ENCODE measurements around the gene UBXN10. TPM values are rescaled to one million over a fixed set of nuclear protein-coding genes. Genes with fewer than 3 reads are reported as not detected.

UBXN10 gene
- total RNA-seq, 1 donor = not detected

DNA sequence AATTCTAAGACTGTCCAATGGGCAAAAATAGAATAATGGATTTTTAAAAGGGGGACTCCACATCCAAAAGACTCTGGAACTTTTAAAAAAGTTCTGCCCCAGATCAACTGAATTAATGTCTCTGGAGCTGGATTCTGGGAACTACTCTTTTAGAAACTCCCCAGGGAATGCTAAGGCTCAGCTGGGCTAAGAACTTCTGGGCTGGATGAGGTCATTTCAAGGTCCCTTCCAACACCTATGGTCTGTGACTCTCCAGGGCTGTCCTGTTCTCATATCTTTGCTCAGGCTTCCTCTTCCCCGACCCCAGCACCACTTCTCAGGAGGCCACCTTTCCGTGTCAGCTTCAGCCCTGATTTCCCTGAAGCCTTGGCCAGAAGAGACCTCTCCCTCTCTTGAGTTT is 13.9 kb downstream of the UBXN10 start:
- no peak for DNase-seq (ENCODE audit: low read depth)
- TF ChIP-seq, protein P1, sequence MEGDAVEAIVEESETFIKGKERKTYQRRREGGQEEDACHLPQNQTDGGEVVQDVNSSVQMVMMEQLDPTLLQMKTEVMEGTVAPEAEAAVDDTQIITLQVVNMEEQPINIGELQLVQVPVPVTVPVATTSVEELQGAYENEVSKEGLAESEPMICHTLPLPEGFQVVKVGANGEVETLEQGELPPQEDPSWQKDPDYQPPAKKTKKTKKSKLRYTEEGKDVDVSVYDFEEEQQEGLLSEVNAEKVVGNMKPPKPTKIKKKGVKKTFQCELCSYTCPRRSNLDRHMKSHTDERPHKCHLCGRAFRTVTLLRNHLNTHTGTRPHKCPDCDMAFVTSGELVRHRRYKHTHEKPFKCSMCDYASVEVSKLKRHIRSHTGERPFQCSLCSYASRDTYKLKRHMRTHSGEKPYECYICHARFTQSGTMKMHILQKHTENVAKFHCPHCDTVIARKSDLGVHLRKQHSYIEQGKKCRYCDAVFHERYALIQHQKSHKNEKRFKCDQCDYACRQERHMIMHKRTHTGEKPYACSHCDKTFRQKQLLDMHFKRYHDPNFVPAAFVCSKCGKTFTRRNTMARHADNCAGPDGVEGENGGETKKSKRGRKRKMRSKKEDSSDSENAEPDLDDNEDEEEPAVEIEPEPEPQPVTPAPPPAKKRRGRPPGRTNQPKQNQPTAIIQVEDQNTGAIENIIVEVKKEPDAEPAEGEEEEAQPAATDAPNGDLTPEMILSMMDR (IDR thresholded peaks at IDR 0.05; ENCODE audit: insufficient read depth, low read depth, low read length) = no peak
- H3K4me3 ChIP-seq (ENCODE audit: low read depth, low read length) = no peak overlapping the region

DNA sequence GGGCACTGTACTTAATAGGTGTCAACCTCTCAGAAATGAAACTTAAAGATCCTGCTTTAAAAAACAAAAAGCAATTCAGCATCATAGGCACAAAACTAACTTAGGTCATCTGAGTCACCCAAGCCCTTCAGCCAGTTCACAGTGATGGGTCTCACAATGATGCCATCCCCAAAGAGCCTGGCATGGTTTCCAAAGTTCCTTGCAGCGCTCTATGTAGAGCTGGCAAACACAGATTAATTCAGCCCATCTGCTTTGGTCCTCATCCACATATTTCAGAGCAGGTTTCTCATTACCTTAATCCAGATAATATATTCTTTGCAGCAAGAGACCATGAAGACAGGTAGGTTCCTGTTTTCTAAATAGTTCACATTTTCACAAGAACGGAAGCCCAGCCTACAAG is 15.1 kb downstream of the UBXN10 start:
- TF ChIP-seq, protein P1 (IDR thresholded peaks at IDR 0.05; ENCODE audit: insufficient read depth, low read depth, low read length) = no peak
- DNase-seq (ENCODE audit: low read depth) = no peak
- H3K4me3 ChIP-seq (ENCODE audit: low read depth, low read length) = no peak overlapping the region

DNA sequence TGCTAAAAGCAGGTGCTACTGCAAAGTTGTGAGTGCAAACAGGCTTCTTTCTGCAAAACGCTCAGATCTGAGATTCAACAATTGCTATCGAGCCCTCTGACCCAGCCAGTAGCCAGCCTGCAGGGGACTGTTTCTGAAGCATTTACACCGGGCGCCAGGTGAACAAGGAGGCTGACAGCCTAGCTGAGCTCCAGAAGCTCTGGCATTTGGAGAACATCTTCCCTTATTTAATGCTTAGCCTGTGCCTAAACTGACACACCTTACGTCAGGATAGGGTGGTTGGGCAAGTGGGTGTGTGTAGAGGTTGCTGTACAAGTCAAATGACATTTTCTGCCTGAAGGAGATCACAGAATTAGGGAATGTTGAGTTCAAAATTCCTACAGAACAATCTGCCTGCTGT is 16.3 kb downstream of the UBXN10 start:
- no peak for DNase-seq (ENCODE audit: low read depth)
- TF ChIP-seq, protein P1 (IDR thresholded peaks at IDR 0.05; ENCODE audit: insufficient read depth, low read depth, low read length) = no peak
- H3K4me3 ChIP-seq (ENCODE audit: low read depth, low read length) = no peak overlapping the region

DNA sequence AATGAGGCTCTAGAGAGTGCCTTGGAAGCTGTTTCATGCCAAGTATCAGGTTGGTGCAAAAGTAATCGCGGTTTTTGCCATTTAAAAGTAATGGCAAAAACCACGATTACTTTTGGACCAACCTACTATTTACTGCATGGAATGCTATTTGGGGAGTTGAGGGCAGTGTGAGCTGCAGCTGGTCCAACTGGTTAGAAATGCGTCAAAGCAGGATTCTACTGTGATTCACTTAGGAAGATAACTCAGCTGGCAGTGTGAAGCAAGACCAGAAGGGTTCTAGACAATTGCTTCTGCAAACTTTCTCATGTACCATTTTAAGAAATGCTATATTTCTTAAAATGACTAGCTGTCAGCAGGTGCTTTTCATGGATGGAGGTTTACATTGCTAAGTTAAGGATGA is 21.6 kb downstream of the UBXN10 start:
- TF ChIP-seq, protein P1 (IDR thresholded peaks at IDR 0.05; ENCODE audit: insufficient read depth, low read depth, low read length) = no peak
- no peak for DNase-seq (ENCODE audit: low read depth)
- no peak overlapping the region for H3K4me3 ChIP-seq (ENCODE audit: low read depth, low read length)

DNA sequence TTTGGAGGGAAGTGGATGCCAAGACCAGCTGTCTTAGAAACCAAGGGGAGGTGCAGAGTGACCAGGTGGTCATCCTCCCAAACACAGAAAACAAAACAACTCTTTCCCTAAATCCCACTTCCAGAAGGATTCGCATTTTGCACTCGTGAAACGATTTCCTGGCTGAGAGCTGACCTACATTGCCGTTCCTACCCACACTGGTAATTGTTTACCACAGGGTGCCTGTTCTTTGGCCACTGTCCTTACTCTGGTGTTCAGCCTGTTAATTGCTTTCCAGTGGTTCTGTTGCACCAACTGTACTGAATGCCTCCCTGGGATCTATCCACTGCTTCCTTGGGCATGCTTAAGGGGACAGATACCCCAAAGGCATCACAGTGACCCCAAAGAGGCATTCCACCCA is 23.6 kb downstream of the UBXN10 start:
- H3K4me3 ChIP-seq (ENCODE audit: low read depth, low read length) = no peak overlapping the region
- no peak for DNase-seq (ENCODE audit: low read depth)
- TF ChIP-seq, protein P1 (IDR thresholded peaks at IDR 0.05; ENCODE audit: insufficient read depth, low read depth, low read length) = no peak

DNA sequence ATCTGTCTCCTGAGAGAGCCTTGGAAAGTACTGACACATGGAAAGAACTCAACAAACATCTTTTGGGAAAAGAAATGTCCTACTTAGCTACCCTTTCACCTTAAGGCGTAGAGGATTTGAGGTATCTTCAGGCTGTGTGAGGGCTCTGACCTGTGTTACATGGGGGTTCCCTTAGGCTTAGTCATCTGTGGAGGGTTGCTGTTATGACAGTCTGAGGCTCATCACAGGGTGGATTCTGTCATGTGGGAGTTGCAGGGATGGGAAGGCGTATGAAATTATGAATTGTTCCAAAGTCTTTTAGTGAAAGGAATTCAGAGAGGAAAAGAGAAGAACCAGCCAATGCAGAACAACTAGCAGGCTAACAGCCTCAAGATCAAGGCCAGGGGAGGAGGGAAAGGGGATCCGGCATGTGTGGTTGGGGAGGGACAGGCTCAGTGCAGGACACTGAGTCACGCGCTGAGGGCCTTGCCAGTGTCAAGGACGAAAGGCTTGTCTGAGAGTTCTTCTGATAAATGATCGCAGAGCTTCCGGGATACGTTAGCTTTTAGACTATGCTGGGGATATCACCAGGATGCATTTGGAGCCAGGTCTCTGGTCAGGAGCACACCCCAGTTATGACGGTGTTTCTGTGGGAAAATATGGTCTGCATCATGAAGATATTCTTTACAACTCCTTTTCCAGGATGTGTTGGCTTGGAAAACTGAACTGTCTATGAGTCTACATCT is 25.0 kb downstream of the UBXN10 start:
- TF ChIP-seq, protein P1 (IDR thresholded peaks at IDR 0.05; ENCODE audit: insufficient read depth, low read depth, low read length) = no peak
- no peak overlapping the region for H3K4me3 ChIP-seq (ENCODE audit: low read depth, low read length)
- no peak for DNase-seq (ENCODE audit: low read depth)

DNA sequence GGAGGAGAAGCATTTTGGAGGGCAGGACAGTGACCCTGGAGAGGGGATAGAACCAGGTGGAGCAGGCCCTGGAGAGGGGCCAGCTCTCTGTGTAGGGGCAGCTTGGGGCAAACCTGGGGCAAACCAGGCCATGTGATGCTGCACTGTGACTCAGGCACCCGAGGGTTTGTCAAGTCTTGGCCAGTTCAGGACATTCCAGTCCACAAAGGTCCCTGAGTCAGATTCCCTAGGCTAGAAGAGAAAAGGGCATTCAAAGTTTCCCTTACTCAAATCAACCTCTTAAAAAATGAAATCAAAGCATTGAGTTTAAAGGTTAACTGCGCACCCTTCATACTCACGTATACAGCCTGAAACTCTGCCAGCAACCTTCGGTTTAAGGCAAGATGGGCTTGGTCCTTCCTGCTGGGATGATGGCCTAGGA is 25.6 kb downstream of the UBXN10 start:
- no peak for DNase-seq (ENCODE audit: low read depth)
- H3K4me3 ChIP-seq (ENCODE audit: low read depth, low read length) = no peak overlapping the region
- TF ChIP-seq, protein P1 (IDR thresholded peaks at IDR 0.05; ENCODE audit: insufficient read depth, low read depth, low read length) = no peak

All from fibroblast of villous mesenchyme (primary cell).